ENCODE results near the gene CSRP2.

DNA sequence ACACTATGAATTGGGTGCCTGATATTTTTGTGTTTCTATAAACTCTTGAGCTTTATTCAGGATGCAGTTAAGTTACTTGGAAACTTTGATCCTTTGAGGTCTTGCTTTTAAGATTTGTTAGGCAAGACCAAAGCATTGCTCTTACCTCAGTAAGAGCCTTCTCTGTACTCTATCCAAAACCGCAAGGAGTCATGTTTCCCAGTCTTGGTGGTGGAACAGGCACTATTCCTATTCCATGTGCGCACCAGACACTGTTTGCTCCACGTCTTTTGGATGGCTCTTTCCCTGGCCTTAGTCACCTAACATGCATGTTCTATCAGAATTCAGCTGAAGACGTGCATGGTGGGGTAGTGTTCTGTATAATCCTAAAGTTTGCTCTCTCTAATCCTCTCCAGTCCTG, 23.5 kb downstream of the CSRP2 start:
- TF ChIP-seq EZH2 (IDR thresholded peaks at IDR 0.05; ENCODE audit: borderline replicate concordance, low read length): no peak
- TF ChIP-seq, protein P1, sequence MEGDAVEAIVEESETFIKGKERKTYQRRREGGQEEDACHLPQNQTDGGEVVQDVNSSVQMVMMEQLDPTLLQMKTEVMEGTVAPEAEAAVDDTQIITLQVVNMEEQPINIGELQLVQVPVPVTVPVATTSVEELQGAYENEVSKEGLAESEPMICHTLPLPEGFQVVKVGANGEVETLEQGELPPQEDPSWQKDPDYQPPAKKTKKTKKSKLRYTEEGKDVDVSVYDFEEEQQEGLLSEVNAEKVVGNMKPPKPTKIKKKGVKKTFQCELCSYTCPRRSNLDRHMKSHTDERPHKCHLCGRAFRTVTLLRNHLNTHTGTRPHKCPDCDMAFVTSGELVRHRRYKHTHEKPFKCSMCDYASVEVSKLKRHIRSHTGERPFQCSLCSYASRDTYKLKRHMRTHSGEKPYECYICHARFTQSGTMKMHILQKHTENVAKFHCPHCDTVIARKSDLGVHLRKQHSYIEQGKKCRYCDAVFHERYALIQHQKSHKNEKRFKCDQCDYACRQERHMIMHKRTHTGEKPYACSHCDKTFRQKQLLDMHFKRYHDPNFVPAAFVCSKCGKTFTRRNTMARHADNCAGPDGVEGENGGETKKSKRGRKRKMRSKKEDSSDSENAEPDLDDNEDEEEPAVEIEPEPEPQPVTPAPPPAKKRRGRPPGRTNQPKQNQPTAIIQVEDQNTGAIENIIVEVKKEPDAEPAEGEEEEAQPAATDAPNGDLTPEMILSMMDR (conservative IDR thresholded peaks at IDR 0.05 in 1 of 2, IDR thresholded peaks at IDR 0.05 in 1 of 2; ENCODE audit: extremely low read depth in 1 of 2, insufficient read depth in 1 of 2, low read depth in 1 of 2, low read length in 2 of 2): no peak

Data from mammary epithelial cell (primary cell).